Spinal cord (tissue), 4 donors: ENCODE results near the gene ADM5. TPM values are rescaled to one million over a fixed set of nuclear protein-coding genes. Genes with fewer than 3 reads are reported as not detected.

Experiments
- polyA plus RNA-seq, 2 donors: library from polyadenylated mRNA; unstranded; fragments of 120-200 nt; gene quantifications; one replicate each; pipeline ENCODE4 v1.2.1, GENCODE V29; 2013; ENCODE audit not compliant: insufficient read length in 2 of 2
- small RNA-seq: library from RNA; depleted of rRNA; stranded (forward); fragments of <200 nt; gene quantifications from one replicate; pipeline ENCODE3, GENCODE V24; 2014; ENCODE audit warnings: low replicate concordance
- total RNA-seq, 2 donors: library from RNA; depleted of rRNA in 1 of 2; stranded (reverse); fragments of 120-200 nt in 1 of 2; fragments of >200 nt in 1 of 2; gene quantifications; one replicate each; pipeline versions ENCODE4 v1.2.3 to v1.2.4, GENCODE V29; 2013 to 2014

ADM5 gene
- total and polyA plus RNA-seq, 4 donors: 0.69 to 3.3 (median 2.0) TPM

Small RNAs within 50 kb of the gene (small RNA-seq; reads per million reads assigned to genes)
- gene MIR5088: not detected

Other genes with a start within 250 kb of the ADM5 start
- gene SLC17A7, start 248.1 kb upstream of the ADM5 start, total RNA-seq: 1 to 10 TPM in 1 of 2 donors, under 1 TPM in 1; 0.55 to 4.2 TPM
- 1 to 10 TPM in 1 of 2 donors, under 1 TPM in 1; 0.51 to 1.1 TPM for gene SLC17A7, start 248.1 kb upstream of the ADM5 start, polyA plus RNA-seq
- 10 to 100 TPM; 56.6 to 96.3 TPM for gene PIH1D1, start 237.8 kb upstream of the ADM5 start, total RNA-seq
- 10 to 100 TPM; 71.5 to 81.6 TPM for gene PIH1D1, start 237.8 kb upstream of the ADM5 start, polyA plus RNA-seq
- 10 to 100 TPM; 15.7 to 22.3 TPM for gene ALDH16A1, start 236.4 kb upstream of the ADM5 start, total RNA-seq
- gene ALDH16A1, start 236.4 kb upstream of the ADM5 start, polyA plus RNA-seq: 10 to 100 TPM; 16.1 to 18.2 TPM
- gene FLT3LG, start 215.4 kb upstream of the ADM5 start, total RNA-seq: 1 to 10 TPM; 1.2 to 4.1 TPM
- 1 to 10 TPM; 4.8 to 5.2 TPM for gene FLT3LG, start 215.4 kb upstream of the ADM5 start, polyA plus RNA-seq
- gene RPL13A, start 202.0 kb upstream of the ADM5 start, total RNA-seq: 1,000 to 10,000 TPM; 1,320 to 2,994 TPM
- 1,000 to 10,000 TPM; 1,955 to 2,049 TPM for gene RPL13A, start 202.0 kb upstream of the ADM5 start, polyA plus RNA-seq
- gene RPS11, start 193.2 kb upstream of the ADM5 start, total RNA-seq: 1,000 to 10,000 TPM; 1,713 to 3,396 TPM
- 1,000 to 10,000 TPM; 1,893 to 1,945 TPM for gene RPS11, start 193.2 kb upstream of the ADM5 start, polyA plus RNA-seq
- 100 to 1,000 TPM in 1 of 2 donors, 10 to 100 TPM in 1; 67.9 to 339 TPM for gene FCGRT, start 176.9 kb upstream of the ADM5 start, total RNA-seq
- 100 to 1,000 TPM in 1 of 2 donors, 10 to 100 TPM in 1; 80.2 to 131 TPM for gene FCGRT, start 176.9 kb upstream of the ADM5 start, polyA plus RNA-seq
- gene RCN3, start 161.6 kb upstream of the ADM5 start, total RNA-seq: 10 to 100 TPM; 24.9 to 85.2 TPM
- 10 to 100 TPM; 14.5 to 36.5 TPM for gene RCN3, start 161.6 kb upstream of the ADM5 start, polyA plus RNA-seq
- gene NOSIP, start 109.0 kb upstream of the ADM5 start, total RNA-seq: 10 to 100 TPM; 32.2 to 86.1 TPM
- gene NOSIP, start 109.0 kb upstream of the ADM5 start, polyA plus RNA-seq: 10 to 100 TPM; 63.9 to 67.4 TPM
- under 1 TPM; 0.79 to 0.83 TPM for gene PRRG2, start 108.3 kb upstream of the ADM5 start, total RNA-seq
- gene PRRG2, start 108.3 kb upstream of the ADM5 start, polyA plus RNA-seq: 1 to 10 TPM in 1 of 2 donors, under 1 TPM in 1; 0.78 to 1.5 TPM
- gene PRR12, start 98.4 kb upstream of the ADM5 start, total RNA-seq: 1 to 10 TPM; 6.6 to 8.2 TPM
- gene PRR12, start 98.4 kb upstream of the ADM5 start, polyA plus RNA-seq: 10 to 100 TPM; 37.7 to 42.3 TPM
- 10 to 100 TPM in 1 of 2 donors, 1 to 10 TPM in 1; 4.7 to 16.7 TPM for gene RRAS, start 49.5 kb upstream of the ADM5 start, total RNA-seq
- 10 to 100 TPM; 13.4 to 16.7 TPM for gene RRAS, start 49.5 kb upstream of the ADM5 start, polyA plus RNA-seq
- gene SCAF1, start 47.4 kb upstream of the ADM5 start, total RNA-seq: 10 to 100 TPM; 11.8 to 12.2 TPM
- gene SCAF1, start 47.4 kb upstream of the ADM5 start, polyA plus RNA-seq: 10 to 100 TPM; 66.3 to 70.8 TPM
- 10 to 100 TPM; 21.8 to 63.9 TPM for gene IRF3, start 23.7 kb upstream of the ADM5 start, total RNA-seq
- gene IRF3, start 23.7 kb upstream of the ADM5 start, polyA plus RNA-seq: 10 to 100 TPM; 39.2 to 51.4 TPM
- 1 to 10 TPM in 1 of 2 donors, under 1 TPM in 1; 0.89 to 7.6 TPM for gene BCL2L12, start 23.7 kb upstream of the ADM5 start, total RNA-seq
- gene BCL2L12, start 23.7 kb upstream of the ADM5 start, polyA plus RNA-seq: 10 to 100 TPM in 1 of 2 donors, 1 to 10 TPM in 1; 8.2 to 15.0 TPM
- gene PRMT1, start 12.3 kb upstream of the ADM5 start, total RNA-seq: 100 to 1,000 TPM; 150 to 186 TPM
- gene PRMT1, start 12.3 kb upstream of the ADM5 start, polyA plus RNA-seq: 100 to 1,000 TPM; 221 to 249 TPM
- gene CPT1C, start 1.5 kb downstream of the ADM5 start, total RNA-seq: 10 to 100 TPM; 23.2 to 32.4 TPM
- gene CPT1C, start 1.5 kb downstream of the ADM5 start, polyA plus RNA-seq: 100 to 1,000 TPM; 110 to 128 TPM
- under 1 TPM; 0.10 to 0.50 TPM for gene TSKS, start 73.7 kb downstream of the ADM5 start, total RNA-seq
- under 1 TPM; 0.35 to 0.47 TPM for gene TSKS, start 73.7 kb downstream of the ADM5 start, polyA plus RNA-seq
- 10 to 100 TPM; 58.5 to 61.6 TPM for gene AP2A1, start 77.4 kb downstream of the ADM5 start, total RNA-seq
- gene AP2A1, start 77.4 kb downstream of the ADM5 start, polyA plus RNA-seq: 100 to 1,000 TPM; 151 to 156 TPM
- gene FUZ, start 123.7 kb downstream of the ADM5 start, total RNA-seq: 10 to 100 TPM; 17.2 to 29.0 TPM
- 10 to 100 TPM; 32.6 to 35.0 TPM for gene FUZ, start 123.7 kb downstream of the ADM5 start, polyA plus RNA-seq
- gene MED25, start 128.7 kb downstream of the ADM5 start, total RNA-seq: 10 to 100 TPM; 16.7 to 21.8 TPM
- 10 to 100 TPM; 64.7 to 68.2 TPM for gene MED25, start 128.7 kb downstream of the ADM5 start, polyA plus RNA-seq
- gene PTOV1, start 161.6 kb downstream of the ADM5 start, total RNA-seq: 100 to 1,000 TPM in 1 of 2 donors, 10 to 100 TPM in 1; 62.2 to 220 TPM
- gene PTOV1, start 161.6 kb downstream of the ADM5 start, polyA plus RNA-seq: 100 to 1,000 TPM; 420 to 438 TPM
- gene PNKP, start 178.0 kb downstream of the ADM5 start, total RNA-seq: 10 to 100 TPM; 22.2 to 47.1 TPM
- gene PNKP, start 178.0 kb downstream of the ADM5 start, polyA plus RNA-seq: 10 to 100 TPM; 53.5 to 87.1 TPM
- 1 to 10 TPM; 3.8 to 9.0 TPM for gene AKT1S1, start 187.8 kb downstream of the ADM5 start, total RNA-seq
- gene AKT1S1, start 187.8 kb downstream of the ADM5 start, polyA plus RNA-seq: 10 to 100 TPM; 43.0 to 43.8 TPM
- gene TBC1D17, start 188.1 kb downstream of the ADM5 start, total RNA-seq: 10 to 100 TPM in 1 of 2 donors, 1 to 10 TPM in 1; 9.6 to 13.9 TPM
- 10 to 100 TPM; 67.2 to 78.6 TPM for gene TBC1D17, start 188.1 kb downstream of the ADM5 start, polyA plus RNA-seq
- under 1 TPM; 0.30 to 0.33 TPM for gene IL4I1, start 207.3 kb downstream of the ADM5 start, total RNA-seq
- 1 to 10 TPM in 1 of 2 donors, under 1 TPM in 1; 0.89 to 1.3 TPM for gene IL4I1, start 207.3 kb downstream of the ADM5 start, polyA plus RNA-seq
- gene ATF5, start 239.6 kb downstream of the ADM5 start, total RNA-seq: 1 to 10 TPM; 2.6 to 7.2 TPM
- gene ATF5, start 239.6 kb downstream of the ADM5 start, polyA plus RNA-seq: 10 to 100 TPM; 19.0 to 19.5 TPM
- 10 to 100 TPM; 16.9 to 41.0 TPM for gene NUP62, start 239.9 kb downstream of the ADM5 start, total RNA-seq
- gene NUP62, start 239.9 kb downstream of the ADM5 start, polyA plus RNA-seq: 10 to 100 TPM; 48.3 to 51.3 TPM